OCI-LY7 (cell line): ENCODE data around the gene NMT1.

Experiments used
- CTCF ChIP-seq: fragments of 200-600 bp; sonication (generic); conservative IDR thresholded peaks from 2 replicates; pipeline ENCODE4 v1.5.1; 2014; ENCODE audit warnings: mild to moderate bottlenecking, antibody characterized with exemption, low read length, moderate library complexity, mixed read lengths
- EZH2phosphoT487 ChIP-seq: fragments of 200-600 bp; sonication (generic); IDR thresholded peaks from 2 replicates; pipeline ENCODE4 v1.6.1; 2018; ENCODE audit warnings: low read depth, borderline replicate concordance, mild to moderate bottlenecking, mixed run types, antibody characterized with exemption, low read length, moderate library complexity, mixed read lengths

- TF ChIP-seq CTCF (no peak), EZH2phosphoT487 (no peak)
Observed at GRCh38 chr17:45144199-45145034, 83.3 kb downstream of the NMT1 start.
